Fibroblast of gingiva (primary cell): ENCODE measurements around the gene RALB.
A peak's percentile ranks its signal among the peaks of the same experiment; 100 is the strongest.
"Not testable (repeated sequence)": the region's sequence is repeated elsewhere in the genome, so short reads cannot be mapped to it uniquely, and the experiment has no call there.

Source experiments
- DNase-seq: peaks from one replicate; pipeline ENCODE4 v3.0.0-alpha.2; 2011; ENCODE audit warnings: low read depth

Gene RALB

DNA sequence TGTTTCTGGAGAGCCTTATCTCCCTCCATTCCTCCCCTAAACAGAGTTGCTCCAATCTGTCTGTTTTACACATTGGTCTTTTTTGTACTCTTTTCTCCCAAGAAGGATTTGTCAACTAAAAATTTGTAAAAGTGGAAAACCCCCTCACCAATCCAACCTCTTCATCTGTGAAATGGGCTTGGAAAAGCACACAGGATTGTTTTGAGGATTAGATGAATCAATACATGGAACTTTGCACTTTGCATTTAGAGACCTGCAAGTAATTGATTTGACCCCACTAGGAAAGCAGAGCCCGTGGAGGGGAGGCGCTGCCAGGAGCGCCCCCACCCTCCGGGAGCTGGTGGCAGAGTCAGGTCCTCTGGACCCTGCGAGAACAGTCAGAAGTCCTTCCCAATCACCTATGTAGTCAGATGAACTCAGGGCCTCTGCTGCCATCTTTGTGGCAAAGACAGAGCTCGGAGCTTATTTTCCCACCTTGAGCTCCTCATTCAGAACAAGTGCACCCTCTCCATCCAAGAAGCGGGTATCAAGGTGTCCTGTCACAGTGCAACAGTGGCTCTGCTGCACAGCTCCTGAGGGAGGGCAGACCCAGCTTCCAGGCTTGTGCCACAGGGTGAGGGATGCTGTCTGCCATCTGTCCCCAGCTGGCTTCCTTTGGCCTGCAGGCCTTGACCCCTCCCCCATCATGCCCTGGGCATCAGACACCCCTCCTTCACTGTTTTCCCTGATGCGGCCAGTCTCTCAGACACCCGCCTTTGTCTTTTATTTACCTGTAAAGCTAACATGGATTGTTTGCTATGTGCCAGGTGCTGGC is 27.7 kb upstream of the RALB start:
- DNase-seq: no peak

GRCh38 chr2:120225549-120226065 is 27.0 kb upstream of the RALB start:
- DNase-seq: no peak

DNA sequence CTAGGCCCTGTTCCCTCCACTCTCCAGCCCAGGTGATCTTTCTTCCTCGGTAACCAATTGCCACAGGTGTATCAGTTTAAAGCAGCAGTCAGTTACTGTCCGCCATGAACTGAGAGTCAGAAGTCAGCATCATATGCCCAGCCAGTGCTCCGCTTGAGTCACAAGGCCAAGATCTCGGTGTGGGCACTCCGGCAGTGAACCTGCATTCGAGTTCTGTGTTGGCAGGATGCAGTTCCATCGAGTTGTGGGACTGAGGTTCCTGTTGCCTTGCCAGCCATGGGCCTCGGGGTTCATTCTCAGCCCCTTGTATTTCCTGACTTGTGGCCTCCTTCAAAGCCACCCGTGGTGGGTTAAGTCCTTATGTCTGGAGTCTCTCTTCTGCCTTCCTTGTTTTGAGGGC is 26.3 kb upstream of the RALB start:
- no peak for DNase-seq

DNA sequence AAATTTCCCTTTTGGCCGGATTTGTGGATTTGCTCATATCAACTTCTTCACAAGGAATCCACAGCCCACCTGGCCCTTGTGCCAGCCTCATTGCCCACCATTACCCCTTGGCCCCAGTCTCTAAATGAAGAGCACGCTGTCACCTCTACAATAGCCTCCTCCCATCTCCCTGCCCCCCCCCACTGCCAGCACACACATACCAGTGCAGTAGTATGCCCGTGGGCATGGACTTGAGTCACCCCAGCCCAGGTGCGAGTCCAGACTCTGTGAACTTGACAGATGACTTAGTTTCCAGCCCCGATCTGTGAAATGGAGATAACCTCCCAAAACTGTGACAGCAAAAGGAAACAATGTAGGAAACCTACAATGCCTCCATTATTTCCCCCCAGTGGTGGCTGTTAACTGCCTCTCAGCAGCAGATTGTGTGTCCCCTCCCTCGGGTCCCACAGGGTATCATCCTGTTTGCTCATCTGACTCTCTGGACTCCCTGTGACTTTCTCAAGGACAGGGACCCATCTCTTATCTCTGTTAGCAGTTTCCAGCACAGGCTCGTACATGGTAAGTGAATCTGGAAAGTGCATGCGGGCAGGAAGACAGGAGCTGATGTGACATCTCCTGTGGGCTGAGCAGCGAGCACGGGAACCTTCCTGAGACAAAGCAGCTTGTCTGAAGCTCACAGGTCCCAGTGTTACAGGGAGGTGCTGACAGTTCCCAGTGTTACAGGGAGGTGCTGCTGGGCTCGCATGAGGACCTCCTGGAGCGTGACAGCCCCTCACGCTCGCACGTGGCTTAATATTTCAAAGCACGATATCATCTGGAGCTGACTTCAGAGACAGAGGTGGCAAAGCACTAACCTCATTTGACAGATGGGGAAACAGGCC is 25.3 kb upstream of the RALB start:
- no peak for DNase-seq

DNA sequence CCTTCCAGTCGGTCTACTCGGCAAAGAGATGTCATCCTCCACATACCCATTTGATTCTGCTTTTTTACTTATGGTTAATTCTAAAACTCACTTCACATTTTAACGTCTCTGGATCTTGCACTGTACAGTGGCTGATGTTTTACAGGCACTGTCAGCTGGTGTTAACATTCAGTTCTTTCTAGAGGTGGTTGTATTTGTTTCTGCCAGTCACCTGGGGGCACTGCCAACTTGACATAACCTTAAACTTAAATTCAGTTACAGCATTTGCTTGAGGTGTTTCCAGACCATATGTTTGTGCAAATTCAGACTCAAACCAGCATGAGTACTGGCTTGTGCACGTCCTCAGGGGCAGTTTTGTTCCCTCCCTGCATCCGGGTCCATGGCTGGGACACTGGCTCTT is 24.1 kb upstream of the RALB start:
- DNase-seq: no peak

- no peak for DNase-seq
These were observed 23.3 kb upstream of the RALB start for GRCh38 chr2:120229341-120229740.

DNA sequence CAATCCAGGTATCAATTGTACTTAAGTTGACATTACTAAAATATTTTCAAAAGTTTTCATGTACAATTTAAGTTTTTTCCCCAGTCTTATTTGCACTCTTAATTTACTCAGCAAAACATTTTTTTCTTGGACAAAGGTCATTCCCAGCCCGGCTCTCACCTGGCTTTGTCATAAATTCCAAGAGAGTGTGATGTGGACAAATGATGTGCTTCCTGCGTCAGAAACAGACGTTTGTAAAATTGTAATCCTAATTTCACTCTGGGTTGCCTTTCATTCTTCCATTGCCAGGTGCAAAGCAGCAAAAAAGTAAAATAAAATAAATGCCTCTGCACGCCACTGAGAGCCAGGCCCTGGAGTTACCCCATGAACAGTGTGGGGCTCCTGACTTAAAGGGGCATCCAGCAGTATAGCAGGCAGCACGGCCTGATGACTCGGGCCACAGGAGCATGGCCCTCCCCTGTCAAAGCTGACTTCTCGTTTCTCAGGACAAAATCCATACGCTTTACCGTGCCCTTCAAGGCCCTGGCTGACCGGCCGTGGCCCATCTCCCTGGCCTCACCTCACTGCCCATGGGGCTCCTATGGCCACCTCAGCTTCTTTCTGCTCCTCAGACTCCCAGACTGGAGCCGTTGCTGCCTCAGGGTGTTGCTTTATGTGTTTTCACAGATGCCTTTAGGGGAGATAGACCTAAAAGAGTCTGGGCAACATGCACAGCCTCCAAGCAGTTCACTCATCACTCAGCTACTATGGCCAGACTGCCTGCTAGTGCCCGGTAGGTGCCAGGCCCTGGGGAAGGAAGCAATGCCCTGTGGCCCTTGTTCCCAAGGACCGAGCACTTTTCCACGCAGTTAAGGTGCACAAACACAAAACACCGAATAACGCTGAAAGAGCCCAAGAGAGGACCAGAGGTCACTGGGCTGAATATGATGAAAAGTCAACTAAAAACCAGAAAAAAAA is 21.9 kb upstream of the RALB start:
- DNase-seq: no peak

GRCh38 chr2:120231564-120231973 is 21.1 kb upstream of the RALB start:
- no peak for DNase-seq

DNA sequence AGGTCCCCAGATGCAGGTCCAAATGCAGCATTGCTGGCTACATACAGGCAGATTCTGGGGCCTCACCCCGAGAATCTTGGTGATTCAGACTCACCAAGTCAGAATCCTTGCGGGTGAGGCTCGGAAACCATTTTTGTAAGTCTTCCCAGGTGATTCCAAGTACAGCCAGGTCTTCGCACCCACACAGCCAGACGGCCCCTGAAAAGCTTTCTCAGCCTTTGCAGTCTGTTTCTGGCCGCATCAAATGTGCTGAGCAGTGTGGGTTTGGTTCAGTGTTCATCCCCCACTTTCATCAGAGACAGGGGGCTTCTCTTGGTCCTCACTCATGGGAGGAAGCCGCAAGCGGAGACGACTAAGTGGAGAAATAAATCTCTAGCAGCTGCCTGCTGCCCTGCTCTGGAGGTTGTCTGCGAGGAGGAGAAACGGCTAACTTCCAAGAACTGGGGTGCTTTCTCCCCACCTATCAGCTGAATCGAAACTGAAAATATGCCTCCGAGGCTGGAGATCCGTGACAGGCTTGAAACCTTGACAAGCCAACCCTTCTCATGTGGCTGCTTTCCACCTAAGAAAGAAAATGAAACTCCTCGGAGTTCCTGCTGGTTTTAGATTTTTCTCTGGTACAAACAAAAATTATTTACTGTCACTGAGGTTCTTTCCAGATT is 20.5 kb upstream of the RALB start:
- DNase-seq: peak; percentile 32

DNA sequence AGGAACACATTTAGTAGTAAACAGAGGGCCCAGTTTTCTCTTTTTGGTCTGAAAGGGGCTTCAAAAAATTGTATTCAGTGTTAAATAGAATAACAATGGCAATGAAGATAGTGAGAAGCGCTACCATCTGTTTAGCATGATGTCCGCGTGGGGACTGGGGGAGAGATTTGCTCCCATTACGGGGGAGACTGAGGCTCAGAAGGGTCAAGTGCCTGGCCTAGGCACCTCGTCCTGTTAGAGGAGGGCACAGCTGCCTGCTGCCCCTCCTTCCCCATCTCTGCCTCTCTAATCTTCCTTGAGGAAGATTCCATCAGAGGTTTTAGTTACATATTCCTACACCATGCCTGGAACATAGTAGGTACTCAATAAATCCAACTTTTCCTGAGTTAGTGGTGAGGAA is 19.4 kb upstream of the RALB start:
- no peak for DNase-seq

- DNase-seq: not testable (repeated sequence)
These were observed 17.5 kb upstream of the RALB start for GRCh38 chr2:120235158-120235557.

DNA sequence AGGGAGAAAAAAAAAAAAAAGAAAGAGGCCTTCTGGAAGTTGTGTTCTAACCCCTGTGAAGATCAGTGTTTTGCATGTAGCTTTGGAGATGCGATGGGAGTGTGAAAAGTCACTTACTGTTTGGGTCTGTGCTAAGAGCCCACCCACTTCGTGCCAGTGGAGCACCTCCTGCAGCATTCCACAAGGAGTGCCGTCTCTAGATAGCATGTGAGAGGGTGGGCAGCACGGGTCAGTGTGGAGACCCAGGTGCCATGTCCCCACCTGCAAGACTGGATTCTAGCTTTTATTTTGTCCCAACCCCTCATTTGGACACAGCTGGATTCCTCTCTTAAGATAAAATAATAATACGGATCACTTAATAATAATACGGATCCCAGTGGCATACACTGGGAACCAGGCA is 17.0 kb upstream of the RALB start:
- no peak for DNase-seq

GRCh38 chr2:120236316-120236715 is 16.3 kb upstream of the RALB start:
- DNase-seq: no peak

DNA sequence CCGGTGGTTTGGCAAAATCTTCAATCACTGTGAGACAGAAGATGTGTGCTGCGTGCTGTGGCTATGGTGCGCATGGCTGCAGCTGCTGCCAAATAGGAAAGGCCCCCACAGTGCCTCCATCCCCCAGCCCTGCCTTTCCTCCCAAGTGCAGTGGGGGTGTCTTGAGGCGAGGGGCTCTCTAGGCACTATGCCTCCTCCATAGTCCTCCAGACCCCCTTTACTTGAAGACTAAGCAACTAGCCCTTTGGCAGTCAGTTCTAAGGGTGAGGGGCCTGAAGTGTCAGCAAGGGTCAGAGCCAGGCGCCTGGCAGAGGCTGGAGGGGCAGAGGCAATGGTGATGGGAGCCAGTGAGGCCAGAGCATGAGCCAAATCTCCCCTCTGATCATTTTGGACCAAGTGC is 15.9 kb upstream of the RALB start:
- no peak for DNase-seq

- peak; percentile 25 for DNase-seq
These were observed 15.2 kb upstream of the RALB start for GRCh38 chr2:120237491-120237902.

- DNase-seq: peak; percentile 19
These were observed 13.7 kb upstream of the RALB start for GRCh38 chr2:120238728-120239487.

- peak; percentile 69 for DNase-seq
These were observed 13.0 kb upstream of the RALB start for GRCh38 chr2:120239488-120240287.

DNA sequence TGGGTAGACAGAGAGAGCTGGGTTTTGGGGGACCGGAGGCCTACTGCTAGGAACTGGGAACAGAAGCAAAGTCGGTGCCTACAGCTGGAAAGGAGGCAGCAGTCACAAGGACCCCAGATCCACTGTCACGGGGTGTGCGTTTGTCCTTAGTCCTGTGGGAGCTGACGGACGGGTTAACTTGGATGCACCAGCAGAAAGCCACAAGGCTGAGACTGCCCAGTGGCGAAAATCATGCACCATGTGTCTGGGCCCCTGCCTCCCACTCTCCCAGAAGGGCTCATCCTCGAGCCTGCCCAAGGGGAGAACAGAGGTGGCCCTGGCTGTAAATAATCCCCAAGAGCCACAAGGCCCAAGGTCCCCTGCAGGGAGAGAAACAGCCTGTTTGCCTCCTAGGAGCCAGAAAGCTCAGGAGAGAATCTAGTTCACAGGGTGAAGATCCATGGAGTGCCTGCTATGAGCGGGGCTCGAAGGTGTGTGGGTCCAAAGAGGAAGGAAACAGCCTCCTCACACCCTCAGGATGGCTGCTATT is 11.7 kb upstream of the RALB start:
- DNase-seq: no peak

DNA sequence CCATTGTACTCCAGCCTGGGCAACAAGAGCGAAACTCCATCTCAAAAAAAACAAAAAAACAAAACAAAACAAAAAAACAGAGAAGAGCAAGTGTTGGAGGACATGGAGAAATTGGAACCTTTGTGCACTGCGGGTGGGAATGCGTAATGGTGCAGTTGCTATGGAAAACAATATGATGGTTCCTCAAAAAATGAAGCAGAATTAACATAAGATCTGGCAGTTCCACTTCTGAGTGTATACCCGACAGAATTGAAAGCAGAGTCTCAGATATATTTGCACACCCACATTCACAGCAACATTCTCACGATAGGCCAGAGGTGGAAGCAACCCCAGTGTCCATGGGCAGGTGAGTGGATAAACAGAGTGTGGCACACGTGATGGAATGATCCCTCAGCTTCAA is 11.0 kb upstream of the RALB start:
- no peak for DNase-seq
